WTC11 (cell line): ENCODE results near the gene PAIP1. TPM values are rescaled to one million over a fixed set of nuclear protein-coding genes. Genes with fewer than 3 reads are reported as not detected.

ENCODE experiments used
- ATAC-seq: fragments of 200-7000 bp; cut with Tn5 transposase; 2 replicates; pipeline ENCODE4 v1.10.0; 2021; ENCODE audit warnings: mild to moderate bottlenecking, moderate library complexity
- CTCF ChIA-PET: fragments of 300-600 bp; sonication (Branson Sonifier 250); formaldehyde crosslinking; loops from one replicate; lab custom pipeline; 2021; ENCODE audit warnings: antibody characterized with exemption; lab: Charles Lee
- POLR2A ChIA-PET: fragments of 350-600 bp; sonication (Branson Sonifier 250); formaldehyde crosslinking; loops from one replicate; lab custom pipeline; 2021; ENCODE audit warnings: antibody characterized with exemption; lab: Charles Lee
- DNase-seq: peaks from one replicate; pipeline ENCODE4 v3.0.0; 2021; ENCODE audit warnings: low spot score
- H3K27ac Mint-ChIP-seq: 2 replicates; pipeline ENCODE4 v1.8.0; 2021; ENCODE audit warnings: mixed read lengths
- H3K27me3 Mint-ChIP-seq: 2 replicates; pipeline ENCODE4 v1.8.0; 2021; ENCODE audit warnings: low read depth, mild to moderate bottlenecking, moderate library complexity, mixed read lengths
- H3K36me3 Mint-ChIP-seq: 2 replicates; pipeline ENCODE4 v1.8.0; 2021; ENCODE audit warnings: mixed read lengths
- H3K4me1 Mint-ChIP-seq: 2 replicates; pipeline ENCODE4 v1.8.0; 2022; ENCODE audit warnings: mixed read lengths
- H3K4me3 Mint-ChIP-seq: 2 replicates; pipeline ENCODE4 v1.8.0; 2021; ENCODE audit warnings: mild to moderate bottlenecking, moderate library complexity, mixed read lengths
- H3K9me3 Mint-ChIP-seq: 2 replicates; pipeline ENCODE4 v1.8.0; 2021; ENCODE audit warnings: mixed read lengths
- ATF1 ChIP-seq: sonication (generic); formaldehyde crosslinking; IDR thresholded peaks from 2 replicates; pipeline ENCODE4 v1.8.1; 2023; ENCODE audit warnings: mild to moderate bottlenecking, moderate library complexity, missing genetic modification reagents
- CREB1 ChIP-seq: sonication (generic); formaldehyde crosslinking; IDR thresholded peaks from 2 replicates; pipeline ENCODE4 v1.8.0; 2023; ENCODE audit warnings: mild to moderate bottlenecking, missing genetic modification reagents
- HMGA2 ChIP-seq: fragments of 250-450 bp; sonication (Bioruptor Pico); IDR thresholded peaks from 2 replicates; pipeline ENCODE4 v1.4.0; 2021; ENCODE audit warnings: mild to moderate bottlenecking, moderate library complexity
- KAT7 ChIP-seq: sonication (generic); formaldehyde crosslinking; IDR thresholded peaks from 2 replicates; pipeline ENCODE4 v1.8.1; 2023; ENCODE audit warnings: missing genetic modification reagents, mild to moderate bottlenecking, borderline replicate concordance
- MXD4 ChIP-seq: fragments of 250-450 bp; sonication (Bioruptor Pico); IDR thresholded peaks from 2 replicates; pipeline ENCODE4 v1.8.0; 2021; ENCODE audit warnings: mild to moderate bottlenecking, moderate library complexity, borderline replicate concordance
- MYBL2 ChIP-seq: sonication (generic); formaldehyde crosslinking; IDR thresholded peaks from 2 replicates; pipeline ENCODE4 v1.8.1; 2023; ENCODE audit warnings: mild to moderate bottlenecking, moderate library complexity, missing genetic modification reagents
- NFATC4 ChIP-seq: fragments of 250-450 bp; sonication (Bioruptor Pico); IDR thresholded peaks from 2 replicates; pipeline ENCODE4 v1.9.0; 2021; ENCODE audit warnings: mild to moderate bottlenecking
- NR2C2 ChIP-seq: sonication (generic); formaldehyde crosslinking; IDR thresholded peaks from 2 replicates; pipeline ENCODE4 v1.8.0; 2022; ENCODE audit warnings: mild to moderate bottlenecking, missing genetic modification reagents
- SMAD4 ChIP-seq: sonication (generic); formaldehyde crosslinking; IDR thresholded peaks from 2 replicates; pipeline ENCODE4 v1.8.0; 2022; ENCODE audit warnings: mild to moderate bottlenecking, missing genetic modification reagents
- SP1 ChIP-seq: sonication (generic); formaldehyde crosslinking; conservative IDR thresholded peaks from 2 replicates; pipeline ENCODE4 v1.8.1; 2022; ENCODE audit warnings: missing genetic modification reagents
- TP53 ChIP-seq: sonication (generic); formaldehyde crosslinking; IDR thresholded peaks from 2 replicates; pipeline ENCODE4 v1.8.1; 2023; ENCODE audit warnings: mild to moderate bottlenecking, missing genetic modification reagents
- ZNF121 ChIP-seq: sonication (generic); formaldehyde crosslinking; IDR thresholded peaks from 2 replicates; pipeline ENCODE4 v1.8.0; 2023; ENCODE audit warnings: missing genetic modification reagents
- ZNF219 ChIP-seq: sonication (generic); formaldehyde crosslinking; IDR thresholded peaks from 2 replicates; pipeline ENCODE4 v1.8.0; 2023; ENCODE audit warnings: missing genetic modification reagents, mild to moderate bottlenecking, borderline replicate concordance
- ZNF396 ChIP-seq: fragments of 250-450 bp; sonication (Bioruptor Pico); IDR thresholded peaks from 2 replicates; pipeline ENCODE4 v1.8.0; 2021; ENCODE audit warnings: mild to moderate bottlenecking, moderate library complexity, borderline replicate concordance
- ZNF423 ChIP-seq: fragments of 250-450 bp; sonication (Bioruptor Pico); IDR thresholded peaks from 2 replicates; pipeline ENCODE4 v2.1.2; 2022; ENCODE audit warnings: mild to moderate bottlenecking, moderate library complexity
- total RNA-seq: library from RNA; stranded (reverse); gene quantifications from 3 replicates; pipeline ENCODE4 v1.2.3, GENCODE V29; 2021
- TF ChIP-seq, protein P1 (sequence below): sonication (generic); formaldehyde crosslinking; IDR thresholded peaks from 2 replicates; pipeline ENCODE4 v1.8.1; 2023; ENCODE audit warnings: mild to moderate bottlenecking, missing genetic modification reagents
- TF ChIP-seq, protein P2 (sequence below): fragments of 250-450 bp; sonication (Bioruptor Pico); IDR thresholded peaks from 2 replicates; pipeline ENCODE4 v1.9.0; 2021; ENCODE audit warnings: mild to moderate bottlenecking
- TF ChIP-seq, protein P3 (sequence below): sonication (generic); formaldehyde crosslinking; IDR thresholded peaks from 2 replicates; pipeline ENCODE4 v1.8.1; 2022; ENCODE audit warnings: mild to moderate bottlenecking, missing genetic modification reagents, moderate library complexity, borderline replicate concordance
- TF ChIP-seq, protein P4 (sequence below): sonication (generic); formaldehyde crosslinking; IDR thresholded peaks from 2 replicates; pipeline ENCODE4 v1.8.1; 2022; ENCODE audit warnings: missing genetic modification reagents, borderline replicate concordance
- TF ChIP-seq, protein P5 (sequence below): sonication (generic); formaldehyde crosslinking; conservative IDR thresholded peaks from 2 replicates; pipeline ENCODE4 v1.8.1; 2022; ENCODE audit warnings: mild to moderate bottlenecking, missing genetic modification reagents
- TF ChIP-seq, protein P6 (sequence below): fragments of 250-450 bp; sonication (Bioruptor Pico); IDR thresholded peaks from 2 replicates; pipeline ENCODE4 v2.1.2; 2022; ENCODE audit warnings: mild to moderate bottlenecking, moderate library complexity

PAIP1 gene
- total RNA-seq, 1 experiment from 2014 or later: 82.5 TPM

DNA sequence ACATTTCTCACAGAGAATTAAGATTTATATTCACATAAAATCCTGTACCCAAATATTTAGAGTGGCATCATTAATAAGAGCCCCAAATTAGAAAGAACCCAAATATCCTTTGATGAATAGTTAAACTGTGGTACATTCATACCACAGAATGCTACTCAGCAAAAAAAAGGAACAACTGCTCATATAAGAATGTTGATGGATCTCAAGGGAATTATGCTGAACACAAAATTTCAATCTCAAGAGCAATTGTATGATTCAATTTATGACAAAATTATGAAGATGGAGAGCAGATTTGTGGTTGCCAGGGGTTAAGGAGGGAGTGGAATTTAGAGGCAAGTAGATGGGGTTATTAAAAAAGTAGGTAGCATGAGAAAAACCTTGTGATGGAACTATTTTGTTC, 4.5 kb upstream of the PAIP1 start:
- Mint-ChIP-seq H3K4me1 (peaks cover 12% of the 10 kb centered on the region), H3K36me3 (no peaks in the 10 kb centered on the region), H3K27ac (no peak overlapping the region), H3K27me3 (no peaks in the 10 kb centered on the region), H3K9me3 (no peaks in the 10 kb centered on the region), H3K4me3 (no peak overlapping the region)
- ATAC-seq (no peak), DNase-seq (no peak)
- no peak for TF ChIP-seq ATF1 (CRISPR knock-in tag)
- no peak for TF ChIP-seq MYBL2 (CRISPR knock-in tag)
- TF ChIP-seq, protein P1, sequence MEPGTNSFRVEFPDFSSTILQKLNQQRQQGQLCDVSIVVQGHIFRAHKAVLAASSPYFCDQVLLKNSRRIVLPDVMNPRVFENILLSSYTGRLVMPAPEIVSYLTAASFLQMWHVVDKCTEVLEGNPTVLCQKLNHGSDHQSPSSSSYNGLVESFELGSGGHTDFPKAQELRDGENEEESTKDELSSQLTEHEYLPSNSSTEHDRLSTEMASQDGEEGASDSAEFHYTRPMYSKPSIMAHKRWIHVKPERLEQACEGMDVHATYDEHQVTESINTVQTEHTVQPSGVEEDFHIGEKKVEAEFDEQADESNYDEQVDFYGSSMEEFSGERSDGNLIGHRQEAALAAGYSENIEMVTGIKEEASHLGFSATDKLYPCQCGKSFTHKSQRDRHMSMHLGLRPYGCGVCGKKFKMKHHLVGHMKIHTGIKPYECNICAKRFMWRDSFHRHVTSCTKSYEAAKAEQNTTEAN (CRISPR knock-in tag): no peak
- TF ChIP-seq HMGA2 (CRISPR knock-in tag): no peak
- no peak for TF ChIP-seq ZNF121 (CRISPR knock-in tag)
- no peak for TF ChIP-seq TP53 (CRISPR knock-in tag)
- no peak for TF ChIP-seq KAT7
- TF ChIP-seq SMAD4: no peak
- TF ChIP-seq, protein P2, sequence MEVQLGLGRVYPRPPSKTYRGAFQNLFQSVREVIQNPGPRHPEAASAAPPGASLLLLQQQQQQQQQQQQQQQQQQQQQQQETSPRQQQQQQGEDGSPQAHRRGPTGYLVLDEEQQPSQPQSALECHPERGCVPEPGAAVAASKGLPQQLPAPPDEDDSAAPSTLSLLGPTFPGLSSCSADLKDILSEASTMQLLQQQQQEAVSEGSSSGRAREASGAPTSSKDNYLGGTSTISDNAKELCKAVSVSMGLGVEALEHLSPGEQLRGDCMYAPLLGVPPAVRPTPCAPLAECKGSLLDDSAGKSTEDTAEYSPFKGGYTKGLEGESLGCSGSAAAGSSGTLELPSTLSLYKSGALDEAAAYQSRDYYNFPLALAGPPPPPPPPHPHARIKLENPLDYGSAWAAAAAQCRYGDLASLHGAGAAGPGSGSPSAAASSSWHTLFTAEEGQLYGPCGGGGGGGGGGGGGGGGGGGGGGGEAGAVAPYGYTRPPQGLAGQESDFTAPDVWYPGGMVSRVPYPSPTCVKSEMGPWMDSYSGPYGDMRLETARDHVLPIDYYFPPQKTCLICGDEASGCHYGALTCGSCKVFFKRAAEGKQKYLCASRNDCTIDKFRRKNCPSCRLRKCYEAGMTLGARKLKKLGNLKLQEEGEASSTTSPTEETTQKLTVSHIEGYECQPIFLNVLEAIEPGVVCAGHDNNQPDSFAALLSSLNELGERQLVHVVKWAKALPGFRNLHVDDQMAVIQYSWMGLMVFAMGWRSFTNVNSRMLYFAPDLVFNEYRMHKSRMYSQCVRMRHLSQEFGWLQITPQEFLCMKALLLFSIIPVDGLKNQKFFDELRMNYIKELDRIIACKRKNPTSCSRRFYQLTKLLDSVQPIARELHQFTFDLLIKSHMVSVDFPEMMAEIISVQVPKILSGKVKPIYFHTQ (CRISPR knock-in tag): no peak
- TF ChIP-seq, protein P3, sequence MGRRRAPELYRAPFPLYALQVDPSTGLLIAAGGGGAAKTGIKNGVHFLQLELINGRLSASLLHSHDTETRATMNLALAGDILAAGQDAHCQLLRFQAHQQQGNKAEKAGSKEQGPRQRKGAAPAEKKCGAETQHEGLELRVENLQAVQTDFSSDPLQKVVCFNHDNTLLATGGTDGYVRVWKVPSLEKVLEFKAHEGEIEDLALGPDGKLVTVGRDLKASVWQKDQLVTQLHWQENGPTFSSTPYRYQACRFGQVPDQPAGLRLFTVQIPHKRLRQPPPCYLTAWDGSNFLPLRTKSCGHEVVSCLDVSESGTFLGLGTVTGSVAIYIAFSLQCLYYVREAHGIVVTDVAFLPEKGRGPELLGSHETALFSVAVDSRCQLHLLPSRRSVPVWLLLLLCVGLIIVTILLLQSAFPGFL (CRISPR knock-in tag): no peak
- no peak for TF ChIP-seq NFATC4 (CRISPR knock-in tag)
- ChIA-PET CTCF (no interaction called here), POLR2A (no interaction called here)

DNA sequence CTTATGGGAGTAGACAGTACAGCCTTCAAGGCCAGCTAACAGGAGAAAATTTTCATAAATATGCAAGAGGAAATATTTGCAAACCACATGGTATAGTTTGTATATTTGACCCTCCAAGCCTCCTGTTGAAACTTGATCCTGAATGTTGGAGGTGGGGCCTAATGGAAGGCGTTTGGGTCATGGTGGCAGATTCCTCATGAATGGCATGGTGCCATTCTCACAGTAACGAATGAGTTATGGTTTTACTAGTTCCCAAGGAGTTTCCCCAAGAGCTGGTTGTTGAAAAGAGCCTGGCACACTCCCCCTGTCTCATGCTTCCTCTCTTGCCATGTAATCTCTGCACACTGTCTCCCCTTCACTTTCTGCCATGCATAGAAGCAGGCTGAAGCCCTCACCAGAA, 3.3 kb upstream of the PAIP1 start:
- ATAC-seq: no peak
- Mint-ChIP-seq H3K9me3 (no peaks in the 10 kb centered on the region), H3K27ac (no peak overlapping the region), H3K4me1 (peaks cover 16% of the 10 kb centered on the region), H3K27me3 (no peaks in the 10 kb centered on the region), H3K36me3 (0 out of 2 replicates have a peak, but pooled peaks cover 4% of the 10 kb centered on the region), H3K4me3 (no peak overlapping the region)
- ChIA-PET CTCF (interaction anchor here (0.5 kb wide), 1 partner anchor 76 kb away, joined by 4 read pairs; the partner anchor contains the start of gene TMEM267), POLR2A (no interaction called here)
- DNase-seq: no peak
- no peak for TF ChIP-seq MXD4 (CRISPR knock-in tag)
- no peak for TF ChIP-seq CREB1 (CRISPR knock-in tag)
- no peak for TF ChIP-seq ZNF219 (CRISPR knock-in tag)
- TF ChIP-seq, protein P4, sequence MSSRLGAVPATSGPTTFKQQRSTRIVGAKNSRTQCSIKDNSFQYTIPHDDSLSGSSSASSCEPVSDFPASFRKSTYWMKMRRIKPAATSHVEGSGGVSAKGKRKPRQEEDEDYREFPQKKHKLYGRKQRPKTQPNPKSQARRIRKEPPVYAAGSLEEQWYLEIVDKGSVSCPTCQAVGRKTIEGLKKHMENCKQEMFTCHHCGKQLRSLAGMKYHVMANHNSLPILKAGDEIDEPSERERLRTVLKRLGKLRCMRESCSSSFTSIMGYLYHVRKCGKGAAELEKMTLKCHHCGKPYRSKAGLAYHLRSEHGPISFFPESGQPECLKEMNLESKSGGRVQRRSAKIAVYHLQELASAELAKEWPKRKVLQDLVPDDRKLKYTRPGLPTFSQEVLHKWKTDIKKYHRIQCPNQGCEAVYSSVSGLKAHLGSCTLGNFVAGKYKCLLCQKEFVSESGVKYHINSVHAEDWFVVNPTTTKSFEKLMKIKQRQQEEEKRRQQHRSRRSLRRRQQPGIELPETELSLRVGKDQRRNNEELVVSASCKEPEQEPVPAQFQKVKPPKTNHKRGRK (CRISPR knock-in tag): no peak
- TF ChIP-seq, protein P5, sequence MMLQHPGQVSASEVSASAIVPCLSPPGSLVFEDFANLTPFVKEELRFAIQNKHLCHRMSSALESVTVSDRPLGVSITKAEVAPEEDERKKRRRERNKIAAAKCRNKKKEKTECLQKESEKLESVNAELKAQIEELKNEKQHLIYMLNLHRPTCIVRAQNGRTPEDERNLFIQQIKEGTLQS: no peak
- TF ChIP-seq ZNF396 (CRISPR knock-in tag): no peak
- no peak for TF ChIP-seq NR2C2
- TF ChIP-seq SP1 (CRISPR knock-in tag): no peak
- TF ChIP-seq, protein P2 (CRISPR knock-in tag): no peak
- TF ChIP-seq ZNF423: no peak
- TF ChIP-seq, protein P6, sequence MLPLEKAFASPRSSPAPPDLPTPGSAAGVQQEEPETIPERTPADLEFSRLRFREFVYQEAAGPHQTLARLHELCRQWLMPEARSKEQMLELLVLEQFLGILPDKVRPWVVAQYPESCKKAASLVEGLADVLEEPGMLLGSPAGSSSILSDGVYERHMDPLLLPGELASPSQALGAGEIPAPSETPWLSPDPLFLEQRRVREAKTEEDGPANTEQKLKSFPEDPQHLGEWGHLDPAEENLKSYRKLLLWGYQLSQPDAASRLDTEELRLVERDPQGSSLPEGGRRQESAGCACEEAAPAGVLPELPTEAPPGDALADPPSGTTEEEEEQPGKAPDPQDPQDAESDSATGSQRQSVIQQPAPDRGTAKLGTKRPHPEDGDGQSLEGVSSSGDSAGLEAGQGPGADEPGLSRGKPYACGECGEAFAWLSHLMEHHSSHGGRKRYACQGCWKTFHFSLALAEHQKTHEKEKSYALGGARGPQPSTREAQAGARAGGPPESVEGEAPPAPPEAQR: no peak
